Measurements from ENCODE around the gene ACOT9.
"Not testable (repeated sequence)": the region's sequence is repeated elsewhere in the genome, so short reads cannot be mapped to it uniquely, and the experiment has no call there.

ACOT9 gene

GRCh38 chrX:23779025-23779424 lies 35.9 kb upstream of the ACOT9 start:
- no peak for TF ChIP-seq CTCF (IDR thresholded peaks at IDR 0.05; ENCODE audit: insufficient read depth, missing control alignments)
- DNase-seq (ENCODE audit: insufficient read length, low spot score) (no peak), FAIRE-seq (no peak)

- no peak for TF ChIP-seq CTCF (IDR thresholded peaks at IDR 0.05; ENCODE audit: insufficient read depth, missing control alignments)
- no peak for FAIRE-seq
- DNase-seq (ENCODE audit: insufficient read length, low spot score) = no peak
Measured at GRCh38 chrX:23776363-23776762, 33.3 kb upstream of the ACOT9 start.

GRCh38 chrX:23773601-23774175 lies 30.6 kb upstream of the ACOT9 start:
- TF ChIP-seq CTCF (IDR thresholded peaks at IDR 0.05; ENCODE audit: insufficient read depth, missing control alignments) = no peak
- FAIRE-seq (no peak), DNase-seq (ENCODE audit: insufficient read length, low spot score) (no peak)

GRCh38 chrX:23771086-23771485 lies 28.0 kb upstream of the ACOT9 start:
- not testable (repeated sequence) for FAIRE-seq; DNase-seq (ENCODE audit: insufficient read length, low spot score)

DNA sequence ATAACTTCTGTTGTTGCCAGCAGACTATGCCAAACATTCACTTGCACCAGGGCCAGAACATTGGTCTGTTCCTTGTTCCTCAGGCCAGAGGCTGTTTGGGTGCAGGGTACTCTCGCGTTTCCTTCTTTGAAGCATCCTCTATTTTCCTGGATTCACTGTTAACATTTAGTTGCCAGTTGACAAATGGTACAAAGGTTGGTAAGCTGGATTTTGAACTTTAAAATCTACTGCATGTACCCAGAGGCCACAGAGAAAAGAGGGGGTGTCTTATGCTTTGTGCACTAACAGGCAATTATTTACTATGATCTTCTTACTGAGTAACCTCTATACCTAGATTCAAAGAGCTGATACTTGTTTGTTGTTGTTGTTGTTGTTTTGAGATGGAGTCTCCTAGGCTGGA lies 27.1 kb upstream of the ACOT9 start:
- FAIRE-seq = no peak
- TF ChIP-seq CTCF (IDR thresholded peaks at IDR 0.05; ENCODE audit: insufficient read depth, missing control alignments) = no peak

GRCh38 chrX:23766650-23767551 lies 23.8 kb upstream of the ACOT9 start:
- FAIRE-seq = no peak
- TF ChIP-seq CTCF (IDR thresholded peaks at IDR 0.05; ENCODE audit: insufficient read depth, missing control alignments) = no peak
- no peak for DNase-seq (ENCODE audit: insufficient read length, low spot score)

More for the DNA sequence above, 27.1 kb upstream of the ACOT9 start:
- DNase-seq (ENCODE audit: insufficient read length, low spot score) = no peak

- FAIRE-seq (no peak), DNase-seq (ENCODE audit: insufficient read length, low spot score) (no peak)
- TF ChIP-seq CTCF (IDR thresholded peaks at IDR 0.05; ENCODE audit: insufficient read depth, missing control alignments) = no peak
Measured at GRCh38 chrX:23765868-23766267, 22.8 kb upstream of the ACOT9 start.
